Adrenal gland (tissue), 5 donors: Measurements from ENCODE around the gene PPP1R1C.

ENCODE experiments used
- CTCF ChIP-seq, 6 experiments: fragments of 450-650 bp in 4 of 6; fragments of 200-600 bp in 2 of 6; sonication (generic) in 1 of 6; IDR thresholded peaks; 1 replicate in 5 of 6; 2 replicates in 1 of 6; pipeline versions ENCODE4 v1.5.1 to v1.8.0; 2016 to 2021; ENCODE audit warnings: antibody characterized with exemption in 6 of 6, mild to moderate bottlenecking in 2 of 6, moderate library complexity in 1 of 6
- POLR2A ChIP-seq, 2 donors: fragments of 450-650 bp; IDR thresholded peaks; one replicate each; pipeline ENCODE4 v1.6.1; 2017; ENCODE audit warnings: antibody characterized with exemption in 2 of 2, mild to moderate bottlenecking in 2 of 2, moderate library complexity in 1 of 2
- donor health status: DM: no; HTN: no; CAD: no.

GRCh38 chr2:182144041-182144775 lies 158.6 kb downstream of the PPP1R1C start:
- no peak for TF ChIP-seq CTCF (IDR thresholded peaks at IDR 0.05)
- TF ChIP-seq POLR2A (IDR thresholded peaks at IDR 0.05) = no peak
